WERI-Rb-1 (cell line): ENCODE data around the gene QRFP.

ENCODE experiments used
- DNase-seq: peaks from one replicate; pipeline ENCODE4 v3.0.0-alpha.2; 2020
- H3K27ac ChIP-seq: fragments of 250-450 bp; sonication (Bioruptor Pico); 2 replicates; pipeline ENCODE4 v1.5.1; 2020; ENCODE audit warnings: mild to moderate bottlenecking, moderate library complexity
- H3K27me3 ChIP-seq: fragments of 250-450 bp; sonication (Bioruptor Pico); 2 replicates; pipeline ENCODE4 v1.5.1; 2021; ENCODE audit warnings: mild to moderate bottlenecking, low read depth, moderate library complexity; ENCODE audit not compliant: insufficient read depth, severe bottlenecking
- H3K36me3 ChIP-seq: fragments of 250-450 bp; sonication (Bioruptor Pico); 2 replicates; pipeline ENCODE4 v1.5.1; 2020; ENCODE audit warnings: mild to moderate bottlenecking, moderate library complexity
- H3K4me3 ChIP-seq: 2 replicates; pipeline ENCODE4 v1.5.1; 2011; ENCODE audit warnings: low read depth, mild to moderate bottlenecking, control low read depth, low read length
- H3K9me3 ChIP-seq: fragments of 250-450 bp; sonication (Bioruptor Pico); 2 replicates; pipeline ENCODE4 v1.5.1; 2021; ENCODE audit warnings: mild to moderate bottlenecking, moderate library complexity; ENCODE audit not compliant: severe bottlenecking
- TF ChIP-seq, protein P1 (sequence below): IDR thresholded peaks from 2 replicates; pipeline ENCODE4 v1.5.1; 2011; ENCODE audit warnings: low read depth, mild to moderate bottlenecking, control low read depth, inconsistent platforms, low read length

The QRFP gene

GRCh38 chr9:130865921-130866320, 30.7 kb downstream of the QRFP start:
- Histone ChIP-seq H3K36me3 (peaks cover 94% of the 10 kb centered on the region), H3K4me3 (no peak overlapping the region), H3K27ac (no peak overlapping the region), H3K27me3 (no peaks in the 10 kb centered on the region), H3K9me3 (no peaks in the 10 kb centered on the region)
- TF ChIP-seq, protein P1, sequence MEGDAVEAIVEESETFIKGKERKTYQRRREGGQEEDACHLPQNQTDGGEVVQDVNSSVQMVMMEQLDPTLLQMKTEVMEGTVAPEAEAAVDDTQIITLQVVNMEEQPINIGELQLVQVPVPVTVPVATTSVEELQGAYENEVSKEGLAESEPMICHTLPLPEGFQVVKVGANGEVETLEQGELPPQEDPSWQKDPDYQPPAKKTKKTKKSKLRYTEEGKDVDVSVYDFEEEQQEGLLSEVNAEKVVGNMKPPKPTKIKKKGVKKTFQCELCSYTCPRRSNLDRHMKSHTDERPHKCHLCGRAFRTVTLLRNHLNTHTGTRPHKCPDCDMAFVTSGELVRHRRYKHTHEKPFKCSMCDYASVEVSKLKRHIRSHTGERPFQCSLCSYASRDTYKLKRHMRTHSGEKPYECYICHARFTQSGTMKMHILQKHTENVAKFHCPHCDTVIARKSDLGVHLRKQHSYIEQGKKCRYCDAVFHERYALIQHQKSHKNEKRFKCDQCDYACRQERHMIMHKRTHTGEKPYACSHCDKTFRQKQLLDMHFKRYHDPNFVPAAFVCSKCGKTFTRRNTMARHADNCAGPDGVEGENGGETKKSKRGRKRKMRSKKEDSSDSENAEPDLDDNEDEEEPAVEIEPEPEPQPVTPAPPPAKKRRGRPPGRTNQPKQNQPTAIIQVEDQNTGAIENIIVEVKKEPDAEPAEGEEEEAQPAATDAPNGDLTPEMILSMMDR: no peak
- no peak for DNase-seq

- peaks cover 94% of the 10 kb centered on the region for H3K36me3 ChIP-seq
- H3K9me3 ChIP-seq: no peaks in the 10 kb centered on the region
- no peak for DNase-seq
- no peak overlapping the region for H3K4me3 ChIP-seq
- H3K27me3 ChIP-seq: no peaks in the 10 kb centered on the region
- TF ChIP-seq, protein P1: 0 out of 2 replicates have a peak, but pooled peaks have one; percentile 6
- H3K27ac ChIP-seq: no peak overlapping the region
Observed at GRCh38 chr9:130864541-130864940, 32.1 kb downstream of the QRFP start.

- Histone ChIP-seq H3K27ac (no peak overlapping the region), H3K36me3 (peaks cover 94% of the 10 kb centered on the region)
Observed at GRCh38 chr9:130862747-130863146, 33.9 kb downstream of the QRFP start.

DNA sequence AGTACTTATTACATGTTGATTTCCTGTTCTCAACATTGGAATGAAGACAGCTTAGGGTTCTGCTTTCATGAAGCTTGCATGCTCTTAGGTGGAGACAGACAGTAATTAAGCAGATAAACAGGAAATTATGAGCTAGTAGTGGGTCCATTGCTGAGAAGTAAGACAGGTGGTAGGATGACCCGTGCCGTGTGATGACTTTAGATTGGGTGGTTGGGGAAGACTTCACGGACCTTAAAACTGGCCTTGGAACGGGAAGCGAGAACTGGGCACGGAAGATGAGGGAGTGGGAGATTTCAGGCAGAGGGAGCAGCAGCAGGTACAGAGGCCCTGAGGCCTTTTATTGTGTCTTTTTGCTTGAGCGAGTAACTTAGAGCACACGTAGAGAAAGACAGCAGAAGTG, 34.4 kb downstream of the QRFP start:
- no peak overlapping the region for H3K27ac ChIP-seq

More at GRCh38 chr9:130862747-130863146, 33.9 kb downstream of the QRFP start:
- Histone ChIP-seq H3K9me3 (no peaks in the 10 kb centered on the region), H3K4me3 (no peak overlapping the region), H3K27me3 (no peaks in the 10 kb centered on the region)
- no peak for DNase-seq
- TF ChIP-seq, protein P1: no peak

GRCh38 chr9:130861372-130862180, 35.0 kb downstream of the QRFP start:
- no peaks in the 10 kb centered on the region for H3K27me3 ChIP-seq
- TF ChIP-seq, protein P1: no peak
- no peak overlapping the region for H3K4me3 ChIP-seq
- H3K9me3 ChIP-seq: no peaks in the 10 kb centered on the region
- H3K27ac ChIP-seq: no peak overlapping the region
- peaks cover 94% of the 10 kb centered on the region for H3K36me3 ChIP-seq
- DNase-seq: no peak

More for the DNA sequence above, 34.4 kb downstream of the QRFP start:
- no peaks in the 10 kb centered on the region for H3K9me3 ChIP-seq
- TF ChIP-seq, protein P1: no peak
- DNase-seq: no peak
- H3K36me3 ChIP-seq: peaks cover 94% of the 10 kb centered on the region
- no peaks in the 10 kb centered on the region for H3K27me3 ChIP-seq
- H3K4me3 ChIP-seq: no peak overlapping the region
